Cerebellar nuclear complex (tissue), 1 donor: ENCODE results near the gene APH1B.
A peak's percentile ranks its signal among the peaks of the same experiment; 100 is the strongest.

Experiments
- DNase-seq, 2 experiments: peaks; one replicate each; lab custom pipeline; 2025; lab: John Stamatoyannopoulos, UW

APH1B gene

DNA sequence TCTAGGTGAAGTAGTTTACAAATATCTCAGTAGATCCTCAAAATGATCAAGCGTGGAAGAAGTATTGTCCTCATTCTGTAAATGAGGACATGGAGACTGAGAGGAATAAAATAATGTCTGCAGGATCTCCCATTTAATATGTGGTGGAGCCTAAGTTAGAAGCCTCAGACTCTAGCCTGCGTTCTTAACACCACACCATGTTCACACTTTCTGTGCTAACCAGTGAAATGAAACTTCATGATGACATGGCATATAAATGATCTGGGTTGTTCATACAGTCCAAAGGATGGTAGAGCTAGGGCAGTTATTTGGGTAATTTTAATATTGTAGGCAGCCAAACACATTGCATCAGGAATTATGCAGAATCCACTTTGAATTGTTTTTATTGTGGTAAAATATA, 25.1 kb upstream of the APH1B start:
- DNase-seq, result no peak

- no peak for DNase-seq
Measured at GRCh38 chr15:63254991-63255390, 22.4 kb upstream of the APH1B start.

DNA sequence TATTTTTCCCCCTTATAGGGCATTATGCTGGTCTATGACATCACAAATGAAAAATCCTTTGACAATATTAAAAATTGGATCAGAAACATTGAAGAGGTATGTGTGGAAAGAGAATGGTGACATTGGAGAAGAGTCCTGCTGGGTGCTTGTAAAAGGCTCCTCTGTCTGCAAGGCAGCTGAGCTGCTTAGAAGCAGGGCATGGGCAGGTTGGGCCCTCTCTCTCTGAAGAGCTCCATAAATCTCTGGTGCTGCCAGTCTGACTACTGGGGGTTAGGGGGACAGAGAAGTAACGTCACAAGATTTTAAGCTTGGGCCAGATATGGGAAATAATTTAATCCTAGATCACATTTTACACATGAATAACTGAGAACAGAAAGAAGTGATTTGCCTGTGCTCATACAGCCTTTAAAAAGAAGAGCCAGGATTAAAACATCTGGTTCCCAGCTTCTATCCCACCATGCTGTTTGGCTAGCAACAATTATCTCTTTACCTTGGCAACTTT, 21.9 kb upstream of the APH1B start:
- DNase-seq, result no peak

- no peak for DNase-seq
Measured at GRCh38 chr15:63256433-63257274, 20.8 kb upstream of the APH1B start.

DNA sequence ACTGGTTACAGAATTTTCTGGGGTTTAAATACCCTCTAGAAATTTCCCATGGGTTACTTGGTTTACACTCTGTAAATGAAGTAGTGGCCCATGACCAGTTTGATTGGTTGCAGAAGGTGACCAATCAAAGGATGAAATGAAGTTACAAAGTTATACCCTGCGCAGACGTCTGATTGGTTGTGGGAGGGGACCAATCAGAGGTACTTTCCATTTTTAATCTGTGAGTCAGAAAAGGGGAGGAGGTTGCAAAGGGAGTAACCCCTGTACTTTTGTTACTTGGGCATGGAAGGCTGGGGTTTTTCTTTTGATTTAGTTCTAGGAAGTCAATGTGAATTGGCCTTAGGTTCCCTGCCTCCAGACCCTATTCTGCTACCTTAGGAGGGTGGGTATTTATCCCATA, 18.7 kb upstream of the APH1B start:
- no peak for DNase-seq

DNA sequence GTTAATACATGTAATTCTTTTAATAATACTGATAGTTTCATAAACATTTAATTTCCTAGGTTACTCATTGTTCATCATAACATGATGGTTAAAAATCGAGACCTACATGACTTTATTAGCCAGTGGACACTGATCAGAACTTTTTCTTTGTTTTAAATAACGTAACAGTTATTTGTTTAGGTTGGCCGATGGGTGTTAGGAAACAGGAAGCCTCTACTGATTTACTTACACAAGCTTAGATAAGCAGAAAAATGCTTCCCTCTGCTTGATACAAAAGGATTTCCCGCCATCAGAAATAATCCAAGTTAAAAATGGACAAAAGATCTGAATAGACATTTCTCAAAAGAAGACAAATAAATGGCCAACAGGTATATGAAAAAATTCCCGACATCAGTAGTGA, 16.6 kb upstream of the APH1B start:
- DNase-seq, result no peak

DNA sequence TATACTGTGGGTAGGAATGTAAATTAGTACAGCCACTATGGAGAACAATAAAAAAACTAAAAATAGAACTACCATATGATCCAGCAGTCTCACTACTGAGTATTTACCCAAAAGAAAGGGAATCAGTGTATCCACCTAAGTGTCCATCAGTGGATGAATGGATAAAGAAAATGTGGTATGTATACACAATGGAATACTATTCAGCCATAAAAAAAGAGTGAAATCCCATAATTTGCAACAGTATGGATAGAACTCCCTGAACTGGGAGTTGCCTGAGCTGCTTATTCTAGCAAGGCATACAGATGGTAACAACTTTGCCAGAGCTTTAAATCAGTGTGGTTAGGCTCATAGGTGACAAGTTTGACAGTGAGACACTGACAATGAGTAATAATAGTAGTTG, 16.1 kb upstream of the APH1B start:
- no peak for DNase-seq

DNA sequence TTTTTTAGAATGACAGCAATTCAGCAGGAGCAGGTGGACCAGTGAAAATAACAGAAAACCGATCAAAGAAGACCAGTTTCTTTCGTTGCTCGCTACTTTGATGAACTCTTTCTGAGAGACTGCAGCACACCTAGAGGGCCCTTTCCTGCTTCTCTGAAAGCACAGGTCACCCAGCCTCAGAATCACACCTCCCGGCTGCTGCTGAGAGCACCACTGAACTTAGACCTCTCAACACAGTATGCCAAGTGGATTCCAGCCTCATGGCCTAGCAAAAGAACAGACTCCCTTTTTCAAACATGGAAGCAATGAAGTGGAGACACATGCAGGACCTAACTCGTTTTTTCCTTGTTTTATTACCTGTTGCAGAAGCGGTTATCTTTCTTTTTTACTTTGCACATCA, 13.9 kb upstream of the APH1B start:
- no peak for DNase-seq

- DNase-seq, result no peak
Measured at GRCh38 chr15:63264688-63265293, 12.6 kb upstream of the APH1B start.

DNA sequence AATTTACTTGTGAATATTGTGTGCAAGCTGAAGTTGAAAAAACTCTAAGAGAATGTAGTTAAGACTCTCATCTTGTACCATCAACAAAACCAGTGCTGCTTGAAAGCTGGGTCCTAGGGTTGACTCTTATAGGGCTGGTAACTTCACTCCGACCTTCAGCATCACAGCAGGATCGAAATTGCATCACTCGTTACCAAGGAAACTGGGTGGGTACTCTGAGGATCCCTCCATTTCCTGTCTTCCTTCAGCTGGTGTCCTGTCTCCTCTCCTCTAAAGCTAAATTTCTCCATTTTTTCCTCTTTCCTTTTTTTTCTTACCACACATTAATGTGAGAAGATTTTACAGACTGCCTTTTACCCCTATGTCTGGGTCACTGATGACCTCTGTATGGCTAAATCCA, 3.0 kb upstream of the APH1B start:
- DNase-seq, result no peak

- no peak for DNase-seq
Measured at GRCh38 chr15:63276342-63277037, 915 bp upstream of the APH1B start.

- no peak for DNase-seq
Measured at GRCh38 chr15:63277893-63278456, 570 bp downstream of the APH1B start.

GRCh38 chr15:63283126-63283525, 5.7 kb downstream of the APH1B start:
- no peak for DNase-seq

DNA sequence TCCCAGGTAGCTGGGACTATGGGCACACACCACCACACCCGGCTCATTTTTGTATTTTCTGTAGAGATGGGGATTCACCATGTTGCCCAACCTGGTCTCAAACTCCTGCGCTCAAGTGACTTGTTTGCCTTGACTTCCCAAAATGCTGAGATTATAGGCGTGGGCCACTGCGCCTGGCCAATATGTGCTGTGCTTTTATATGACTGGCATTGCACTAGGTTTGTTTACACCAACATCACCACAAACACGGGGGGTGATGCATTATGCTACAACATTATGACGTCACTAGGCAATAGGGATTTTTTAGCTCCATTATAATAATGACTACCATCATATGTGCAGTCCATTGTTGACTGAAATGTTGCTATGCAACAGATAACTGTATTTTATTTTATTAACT, 6.9 kb downstream of the APH1B start:
- no peak for DNase-seq

- no peak for DNase-seq
Measured at GRCh38 chr15:63287109-63287508, 9.7 kb downstream of the APH1B start.

DNA sequence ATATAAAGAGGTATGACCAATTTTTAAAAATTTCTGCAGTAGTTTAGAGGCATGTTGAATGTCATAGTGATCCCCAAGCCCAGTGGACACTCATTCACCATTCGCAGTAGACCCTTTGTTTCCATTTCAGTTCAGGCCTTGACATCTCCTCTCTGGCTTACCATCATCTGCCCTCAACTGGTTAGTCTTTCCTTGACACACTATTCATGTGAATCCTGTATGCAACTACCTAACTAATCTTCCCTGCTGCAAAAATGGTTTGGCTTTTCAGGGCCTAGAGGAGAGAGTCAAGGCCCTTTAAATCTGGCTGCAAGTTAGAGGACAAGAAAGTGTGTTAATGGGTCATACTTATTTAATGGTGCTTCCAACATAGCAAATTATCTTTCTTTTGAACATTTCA, 10.9 kb downstream of the APH1B start:
- no peak for DNase-seq

DNA sequence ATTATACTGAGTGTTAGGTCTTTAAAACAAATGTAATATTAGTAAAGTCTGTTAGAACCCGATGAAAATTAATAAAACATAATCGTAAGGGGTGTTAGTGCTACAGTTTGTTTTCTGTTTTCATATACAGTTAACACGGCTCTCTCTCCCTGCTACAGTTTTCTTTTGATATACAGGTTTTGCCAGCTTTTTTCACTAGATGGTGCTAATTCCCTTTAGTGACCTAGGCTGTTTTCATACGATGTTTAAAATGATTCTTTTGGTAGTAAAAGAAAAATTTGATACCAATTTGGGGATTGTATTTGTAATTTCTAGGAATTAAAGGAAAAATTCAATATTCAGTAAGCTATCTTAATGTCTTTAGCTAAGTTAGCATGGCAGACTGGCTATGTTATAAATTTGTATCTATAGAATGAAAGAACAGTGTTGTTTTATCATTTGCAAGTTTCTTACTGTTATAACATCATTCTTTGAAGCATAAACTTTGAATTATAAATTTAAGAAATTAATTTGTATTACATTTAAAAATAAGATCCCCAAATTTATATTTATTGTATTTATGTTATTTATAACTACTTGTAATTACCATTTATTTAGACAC, 11.5 kb downstream of the APH1B start:
- DNase-seq, result peak in 1 of 2 experiments; percentile 25

GRCh38 chr15:63291507-63291906, 14.1 kb downstream of the APH1B start:
- DNase-seq, result no peak

- no peak for DNase-seq
Measured at GRCh38 chr15:63292241-63292640, 14.8 kb downstream of the APH1B start.

- no peak for DNase-seq
Measured at GRCh38 chr15:63292771-63293170, 15.4 kb downstream of the APH1B start.

- DNase-seq, result no peak
Measured at GRCh38 chr15:63294359-63294758, 17.0 kb downstream of the APH1B start.

GRCh38 chr15:63295341-63295740, 17.9 kb downstream of the APH1B start:
- DNase-seq, result no peak
